Erythroblast (primary cell): ENCODE data around the gene PSMB10.

ENCODE experiments used
- GATA1 ChIP-seq: IDR thresholded peaks from 2 replicates; pipeline ENCODE4 v1.6.1; 2011; ENCODE audit warnings: low read depth, mild to moderate bottlenecking, control low read depth, low read length, moderate library complexity
- POLR2A ChIP-seq: IDR thresholded peaks from 2 replicates; pipeline ENCODE4 v1.6.1; 2011; ENCODE audit warnings: mild to moderate bottlenecking, low read length

DNA sequence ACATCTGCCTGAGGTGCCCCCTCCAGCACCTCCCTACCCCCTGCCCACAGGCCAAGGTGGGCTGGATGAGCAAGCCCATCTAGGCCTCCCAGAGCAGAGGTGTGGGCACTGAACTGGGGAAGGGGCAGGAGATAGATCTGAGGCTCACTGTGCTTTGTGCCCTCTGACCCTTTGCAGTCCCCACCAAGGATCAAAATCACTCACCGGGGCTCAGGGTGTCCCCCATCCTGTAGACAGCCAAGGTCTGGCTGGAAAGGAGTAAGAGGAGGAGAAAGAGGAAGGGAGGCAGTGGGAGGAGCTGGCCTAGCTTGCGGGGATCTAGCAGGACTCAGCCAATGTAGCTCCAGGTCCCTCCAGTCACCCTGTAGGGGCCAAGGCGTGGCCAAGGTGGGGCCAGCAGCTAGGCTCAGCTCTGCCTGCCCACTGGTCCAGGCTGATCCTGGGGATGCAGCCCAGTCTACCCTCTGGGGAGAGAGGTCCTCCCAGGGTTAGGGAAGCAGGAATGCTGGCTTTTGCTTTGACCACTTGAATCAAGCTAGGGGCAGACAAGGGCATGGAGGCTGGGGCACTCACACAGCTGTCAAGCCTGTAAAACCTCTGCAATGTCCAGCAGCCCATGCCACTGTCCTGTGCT is 30.0 kb upstream of the PSMB10 start:
- TF ChIP-seq POLR2A (no peak), GATA1 (no peak)
